ENCODE results near the gene MCM5.

The MCM5 gene

DNA sequence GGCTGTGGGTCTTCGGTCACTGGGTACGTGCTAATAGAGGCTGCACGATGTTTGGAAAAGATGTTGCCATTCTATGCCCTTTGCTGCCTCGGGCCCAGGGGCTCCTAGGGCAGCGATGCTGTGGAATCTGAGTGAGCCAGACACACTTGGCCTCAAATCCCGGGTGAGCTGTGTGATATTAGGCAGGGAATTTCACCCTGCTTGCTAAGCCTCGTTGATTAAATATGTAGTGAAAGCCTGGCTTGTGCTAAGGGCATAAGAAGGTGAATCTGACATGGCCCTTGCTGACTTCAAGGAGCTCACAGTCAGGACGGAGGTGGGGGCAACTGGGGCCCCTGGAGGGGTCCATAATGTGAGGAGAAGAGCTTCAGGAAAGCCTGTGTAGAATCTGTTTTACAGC, 24.4 kb upstream of the MCM5 start:
- no peaks in the 10 kb centered on the region for H3K27me3 ChIP-seq (ENCODE audit: control insufficient read depth in 3 of 3, insufficient read depth in 3 of 3, low read depth in 1 of 3, low read length in 3 of 3)
- peak overlapping the region; percentile 89 for H2BK12ac ChIP-seq (ENCODE audit: low read length)
- peak overlapping the region; percentile 46 for H4K91ac ChIP-seq (ENCODE audit: low read depth, low read length, poor library complexity)
- peak overlapping the region; percentile 76 for H2AK5ac ChIP-seq (ENCODE audit: low read depth, low read length)
- no peak overlapping the region for H3K4me3 ChIP-seq (ENCODE audit: low read length in 2 of 2)
- H2BK5ac ChIP-seq (ENCODE audit: low read length), result no peak overlapping the region
- peaks cover 17 to 20% of the 10 kb centered on the region in 2 donors for H3K4me1 ChIP-seq (ENCODE audit: control insufficient read depth in 2 of 2, insufficient read depth in 1 of 2, low read depth in 1 of 2, low read length in 2 of 2)
- no peaks in the 10 kb centered on the region for H3K36me3 ChIP-seq (replicated peaks in 1 of 2; ENCODE audit: control insufficient read depth in 2 of 2, insufficient read depth in 2 of 2, low read length in 2 of 2)
- no peak overlapping the region for H2BK120ac ChIP-seq (ENCODE audit: low read depth, low read length)
- H2BK15ac ChIP-seq (ENCODE audit: low read length), result peak overlapping the region; percentile 99
- H3K27ac ChIP-seq (replicated peaks; ENCODE audit: low read length), result no peak overlapping the region
- H3K9ac ChIP-seq (ENCODE audit: low read depth, low read length, poor library complexity), result peak overlapping the region; percentile 61
- H2AFZ ChIP-seq (ENCODE audit: low read length), result no peak overlapping the region
- no peak overlapping the region for H4K8ac ChIP-seq (ENCODE audit: low read depth, low read length)
- no peaks in the 10 kb centered on the region for H3K9me3 ChIP-seq (replicated peaks in 1 of 2; ENCODE audit: control insufficient read depth in 2 of 2, insufficient read depth in 1 of 2, low read depth in 1 of 2, low read length in 2 of 2)
- no peak overlapping the region for H3K4me2 ChIP-seq (ENCODE audit: insufficient read depth, low read length, poor library complexity, severe bottlenecking)
- H3K14ac ChIP-seq (ENCODE audit: low read length), result no peak overlapping the region
- H3K4ac ChIP-seq (ENCODE audit: low read length), result no peak overlapping the region
- peaks cover 2% of the 10 kb centered on the region for H3K79me1 ChIP-seq (ENCODE audit: low read depth, low read length)
- DNase-seq (ENCODE audit: low spot score), result no peak
- peak overlapping the region; percentile 63 for H3K18ac ChIP-seq (ENCODE audit: low read length)
- no CpG with 5 or more reads among the region's 8 CpGs for WGBS, 2 donors (ENCODE audit: extremely low coverage in 2 of 2, insufficient read length in 2 of 2, insufficient replicate concordance in 1 of 2)
- H3K23ac ChIP-seq (ENCODE audit: low read depth, low read length, poor library complexity), result no peak overlapping the region

DNA sequence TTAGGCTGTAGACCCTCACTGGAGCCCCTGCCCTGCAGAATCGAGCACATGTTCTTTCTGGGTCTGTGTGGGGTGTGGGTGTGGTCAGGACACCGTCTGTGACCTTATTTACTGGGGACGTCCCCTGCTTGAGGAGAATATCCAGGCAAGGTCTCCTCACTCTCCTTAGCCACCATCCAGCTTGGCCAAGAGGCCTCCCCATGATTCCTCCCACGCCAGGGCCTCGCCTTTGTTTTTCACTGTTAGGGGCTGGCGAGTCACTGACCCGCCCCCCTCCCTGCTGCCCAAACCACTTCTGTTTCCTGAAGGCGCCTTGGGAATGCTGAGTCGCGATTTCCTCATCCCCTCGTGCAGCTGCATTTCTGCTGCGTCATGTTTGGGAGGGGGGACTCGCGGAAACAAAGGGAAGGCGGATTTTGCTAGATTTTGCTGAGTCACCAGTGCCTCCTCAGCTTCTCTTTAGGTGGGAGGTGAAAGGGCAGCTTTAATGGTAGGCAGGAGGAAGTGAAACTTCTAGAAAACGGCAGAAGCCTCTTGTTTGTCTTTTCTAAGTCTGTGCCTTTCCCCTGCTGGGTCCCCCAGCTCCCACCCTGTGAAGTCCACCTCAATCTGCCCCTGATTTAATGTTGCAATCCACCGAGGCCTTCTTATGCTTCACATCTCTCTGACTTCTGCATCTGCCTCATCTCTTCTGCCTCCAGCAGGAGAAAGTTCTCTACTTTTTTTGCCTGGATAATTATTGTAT, 23.0 kb upstream of the MCM5 start:
- H3K4ac ChIP-seq (ENCODE audit: low read length), result no peak overlapping the region
- no peak overlapping the region for H2AK5ac ChIP-seq (ENCODE audit: low read depth, low read length)
- H3K18ac ChIP-seq (ENCODE audit: low read length), result peak overlapping the region; percentile 77
- H3K79me1 ChIP-seq (ENCODE audit: low read depth, low read length), result peaks cover 2% of the 10 kb centered on the region
- H3K36me3 ChIP-seq (replicated peaks in 1 of 2; ENCODE audit: control insufficient read depth in 2 of 2, insufficient read depth in 2 of 2, low read length in 2 of 2), result no peaks in the 10 kb centered on the region
- no peak overlapping the region for H2BK5ac ChIP-seq (ENCODE audit: low read length)
- H3K9ac ChIP-seq (ENCODE audit: low read depth, low read length, poor library complexity), result no peak overlapping the region
- peak; percentile 95 for DNase-seq (ENCODE audit: low spot score)
- no peak overlapping the region for H3K14ac ChIP-seq (ENCODE audit: low read length)
- no peak overlapping the region for H2BK12ac ChIP-seq (ENCODE audit: low read length)
- no peak overlapping the region for H4K91ac ChIP-seq (ENCODE audit: low read depth, low read length, poor library complexity)
- H3K27ac ChIP-seq (replicated peaks; ENCODE audit: low read length), result peak overlapping the region; percentile 86
- H3K9me3 ChIP-seq (replicated peaks in 1 of 2; ENCODE audit: control insufficient read depth in 2 of 2, insufficient read depth in 1 of 2, low read depth in 1 of 2, low read length in 2 of 2), result no peaks in the 10 kb centered on the region
- peak overlapping the region; percentile 66 for H2AFZ ChIP-seq (ENCODE audit: low read length)
- peaks cover 20 to 21% of the 10 kb centered on the region in 2 donors for H3K4me1 ChIP-seq (ENCODE audit: control insufficient read depth in 2 of 2, insufficient read depth in 1 of 2, low read depth in 1 of 2, low read length in 2 of 2)
- H3K4me3 ChIP-seq (ENCODE audit: low read length in 2 of 2), result peak overlapping the region in 1 of 2 donors; percentile 14
- peak overlapping the region; percentile 29 for H3K4me2 ChIP-seq (ENCODE audit: insufficient read depth, low read length, poor library complexity, severe bottlenecking)
- peaks cover 0 to 8% (median 4%) of the 10 kb centered on the region in 3 experiments for H3K27me3 ChIP-seq (ENCODE audit: control insufficient read depth in 3 of 3, insufficient read depth in 3 of 3, low read depth in 1 of 3, low read length in 3 of 3)
- H2BK15ac ChIP-seq (ENCODE audit: low read length), result no peak overlapping the region
- WGBS, 2 donors (ENCODE audit: extremely low coverage in 2 of 2, insufficient read length in 2 of 2, insufficient replicate concordance in 1 of 2), result no CpG with 5 or more reads among the region's 17 CpGs
- H2BK120ac ChIP-seq (ENCODE audit: low read depth, low read length), result no peak overlapping the region
- H3K23ac ChIP-seq (ENCODE audit: low read depth, low read length, poor library complexity), result peak overlapping the region; percentile 22
- H4K8ac ChIP-seq (ENCODE audit: low read depth, low read length), result no peak overlapping the region

DNA sequence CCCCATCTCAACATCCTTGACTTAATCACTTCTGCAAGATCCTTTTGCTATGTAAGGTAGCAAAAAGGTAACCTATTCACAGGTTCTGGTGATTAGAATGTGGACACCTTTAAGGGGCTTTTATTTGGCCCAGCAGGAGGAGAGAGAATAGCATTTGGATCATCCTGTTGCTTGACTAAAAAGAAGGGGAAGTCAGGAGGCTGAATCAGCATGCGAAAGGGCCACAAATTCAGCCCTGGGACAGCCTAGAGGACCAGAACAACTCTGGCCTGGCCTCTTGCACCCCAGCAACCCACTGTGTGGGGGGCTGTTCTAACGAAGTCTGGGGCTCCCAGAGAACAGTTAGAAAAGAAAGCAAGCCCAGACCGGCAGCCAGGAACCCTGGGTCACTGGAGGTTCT, 22.2 kb upstream of the MCM5 start:
- Histone ChIP-seq H2AFZ (ENCODE audit: low read length) (no peak overlapping the region), H3K4ac (ENCODE audit: low read length) (no peak overlapping the region), H3K27ac (replicated peaks; ENCODE audit: low read length) (no peak overlapping the region), H2AK5ac (ENCODE audit: low read depth, low read length) (no peak overlapping the region), H3K14ac (ENCODE audit: low read length) (no peak overlapping the region), H3K27me3 (ENCODE audit: control insufficient read depth in 3 of 3, insufficient read depth in 3 of 3, low read depth in 1 of 3, low read length in 3 of 3) (peaks cover 0 to 11% (median 4%) of the 10 kb centered on the region in 3 experiments), H3K79me1 (ENCODE audit: low read depth, low read length) (no peaks in the 10 kb centered on the region), H3K23ac (ENCODE audit: low read depth, low read length, poor library complexity) (no peak overlapping the region), H3K4me2 (ENCODE audit: insufficient read depth, low read length, poor library complexity, severe bottlenecking) (no peak overlapping the region), H3K9ac (ENCODE audit: low read depth, low read length, poor library complexity) (no peak overlapping the region), H2BK15ac (ENCODE audit: low read length) (no peak overlapping the region), H3K9me3 (replicated peaks in 1 of 2; ENCODE audit: control insufficient read depth in 2 of 2, insufficient read depth in 1 of 2, low read depth in 1 of 2, low read length in 2 of 2) (no peaks in the 10 kb centered on the region), H3K18ac (ENCODE audit: low read length) (no peak overlapping the region), H3K36me3 (replicated peaks in 1 of 2; ENCODE audit: control insufficient read depth in 2 of 2, insufficient read depth in 2 of 2, low read length in 2 of 2) (no peaks in the 10 kb centered on the region), H3K4me1 (ENCODE audit: control insufficient read depth in 2 of 2, insufficient read depth in 1 of 2, low read depth in 1 of 2, low read length in 2 of 2) (peaks cover 19 to 20% of the 10 kb centered on the region in 2 donors), H2BK12ac (ENCODE audit: low read length) (no peak overlapping the region), H4K8ac (ENCODE audit: low read depth, low read length) (no peak overlapping the region), H3K4me3 (ENCODE audit: low read length in 2 of 2) (no peak overlapping the region), H2BK5ac (ENCODE audit: low read length) (no peak overlapping the region), H4K91ac (ENCODE audit: low read depth, low read length, poor library complexity) (no peak overlapping the region), H2BK120ac (ENCODE audit: low read depth, low read length) (no peak overlapping the region)
- no CpG with 5 or more reads among the region's 3 CpGs for whole genome bisulfite sequencing, 2 donors (ENCODE audit: extremely low coverage in 2 of 2, insufficient read length in 2 of 2, insufficient replicate concordance in 1 of 2)
- DNase-seq (ENCODE audit: low spot score), result no peak

- WGBS, 2 donors (ENCODE audit: extremely low coverage in 2 of 2, insufficient read length in 2 of 2, insufficient replicate concordance in 1 of 2), result no CpG with 5 or more reads among the region's 3 CpGs
- peaks cover 19 to 20% of the 10 kb centered on the region in 2 donors for H3K4me1 ChIP-seq (ENCODE audit: control insufficient read depth in 2 of 2, insufficient read depth in 1 of 2, low read depth in 1 of 2, low read length in 2 of 2)
- no peak overlapping the region for H2BK120ac ChIP-seq (ENCODE audit: low read depth, low read length)
- no peak overlapping the region for H4K8ac ChIP-seq (ENCODE audit: low read depth, low read length)
- no peak overlapping the region for H2BK15ac ChIP-seq (ENCODE audit: low read length)
- H2BK5ac ChIP-seq (ENCODE audit: low read length), result no peak overlapping the region
- DNase-seq (ENCODE audit: low spot score), result no peak
- peaks cover 0 to 11% (median 4%) of the 10 kb centered on the region in 3 experiments for H3K27me3 ChIP-seq (ENCODE audit: control insufficient read depth in 3 of 3, insufficient read depth in 3 of 3, low read depth in 1 of 3, low read length in 3 of 3)
- H3K4me3 ChIP-seq (ENCODE audit: low read length in 2 of 2), result no peak overlapping the region
- no peak overlapping the region for H2AK5ac ChIP-seq (ENCODE audit: low read depth, low read length)
- no peaks in the 10 kb centered on the region for H3K36me3 ChIP-seq (replicated peaks in 1 of 2; ENCODE audit: control insufficient read depth in 2 of 2, insufficient read depth in 2 of 2, low read length in 2 of 2)
- H3K18ac ChIP-seq (ENCODE audit: low read length), result no peak overlapping the region
- no peak overlapping the region for H3K4me2 ChIP-seq (ENCODE audit: insufficient read depth, low read length, poor library complexity, severe bottlenecking)
- H3K14ac ChIP-seq (ENCODE audit: low read length), result no peak overlapping the region
- no peaks in the 10 kb centered on the region for H3K79me1 ChIP-seq (ENCODE audit: low read depth, low read length)
- H4K91ac ChIP-seq (ENCODE audit: low read depth, low read length, poor library complexity), result no peak overlapping the region
- H2AFZ ChIP-seq (ENCODE audit: low read length), result no peak overlapping the region
- H3K9ac ChIP-seq (ENCODE audit: low read depth, low read length, poor library complexity), result no peak overlapping the region
- H3K27ac ChIP-seq (replicated peaks; ENCODE audit: low read length), result no peak overlapping the region
- H3K23ac ChIP-seq (ENCODE audit: low read depth, low read length, poor library complexity), result no peak overlapping the region
- H3K4ac ChIP-seq (ENCODE audit: low read length), result no peak overlapping the region
- H2BK12ac ChIP-seq (ENCODE audit: low read length), result no peak overlapping the region
- no peaks in the 10 kb centered on the region for H3K9me3 ChIP-seq (replicated peaks in 1 of 2; ENCODE audit: control insufficient read depth in 2 of 2, insufficient read depth in 1 of 2, low read depth in 1 of 2, low read length in 2 of 2)
Measured at GRCh38 chr22:35378621-35379020, 21.3 kb upstream of the MCM5 start.
